Measurements from ENCODE around the gene ZMYM5. TPM values are rescaled to one million over a fixed set of nuclear protein-coding genes. Genes with fewer than 3 reads are reported as not detected.
"Not testable (repeated sequence)": the region's sequence is repeated elsewhere in the genome, so short reads cannot be mapped to it uniquely, and the experiment has no call there.

Gene ZMYM5
- total and polyA plus RNA-seq, 2 of the 4 experiments (the other 2 are of a cell fraction): 7.0 to 10.2 TPM

DNA sequence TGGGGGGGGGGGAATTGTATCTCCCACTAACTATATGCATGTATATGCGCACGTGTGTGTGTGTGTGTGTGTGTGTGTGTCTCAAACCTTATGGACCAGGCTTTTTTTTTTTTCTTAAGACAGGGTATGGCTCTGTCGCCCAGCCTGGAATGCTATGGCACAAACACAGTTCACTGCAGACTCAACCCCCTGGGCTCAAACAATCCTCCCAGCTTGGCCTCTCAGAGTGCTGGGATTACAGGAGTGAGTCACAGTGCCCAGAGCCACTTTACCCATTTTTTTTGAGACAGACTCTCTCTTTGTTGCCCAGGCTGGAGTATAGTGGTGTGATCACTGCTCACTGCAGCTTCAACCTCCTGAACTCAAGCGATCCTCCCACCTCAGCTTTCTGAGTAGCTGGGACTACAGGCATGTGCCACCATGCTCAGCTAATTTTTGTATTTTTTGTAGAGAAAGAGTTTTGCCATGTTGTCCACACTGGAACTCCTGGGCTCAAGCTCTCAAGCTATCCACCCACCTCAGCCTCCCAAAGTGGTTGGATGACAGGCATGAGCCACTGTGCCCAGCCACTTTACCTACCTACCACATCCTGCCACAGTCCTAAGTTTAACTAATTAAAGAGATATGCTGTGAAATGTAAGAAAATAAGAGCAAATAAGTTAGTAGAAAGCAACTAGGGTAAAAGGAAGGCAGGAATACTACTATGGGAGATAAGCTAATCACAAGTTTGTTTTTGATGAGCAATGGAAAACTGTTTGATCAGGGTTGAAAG is 2.4 kb downstream of the ZMYM5 start:
- Histone ChIP-seq H3K56ac (ENCODE audit: extremely low read depth, insufficient read depth, low read length) (0 out of 2 replicates have a peak overlapping the region, but pooled peaks have one; percentile 0), H2AK5ac (ENCODE audit: low read depth, low read length) (peak overlapping the region; percentile 88; the same call in 1 of the 2 replicates), H2BK5ac (ENCODE audit: low read depth, low read length, poor library complexity, severe bottlenecking) (peak overlapping the region; percentile 85), H3K9me3 (ENCODE audit: control insufficient read depth, insufficient read depth, low read length) (no peaks in the 10 kb centered on the region), H4K8ac (ENCODE audit: low read depth in 2 of 2, low read length in 2 of 2) (no peak overlapping the region), H3K4me1 (ENCODE audit: control insufficient read depth, insufficient read depth, low read length) (peaks cover 5% of the 10 kb centered on the region; the same call in 1 of the 2 replicates), H3K4me2 (ENCODE audit: low read depth, low read length) (peak overlapping the region; percentile 95), H2BK20ac (ENCODE audit: low read depth, low read length) (no peak overlapping the region; the same call in 1 of the 2 replicates), H4K91ac (ENCODE audit: insufficient read depth, low read depth, low read length) (no peak overlapping the region; the same call in 1 of the 2 replicates), H3K36me3 (ENCODE audit: control insufficient read depth, insufficient read depth, low read length) (peaks cover 8% of the 10 kb centered on the region; the same call in 1 of the 2 replicates), H2AK9ac (replicated peaks; ENCODE audit: low read depth, low read length, poor library complexity) (peak overlapping the region; percentile 37), H4K20me1 (ENCODE audit: insufficient read depth, low read length) (peaks cover 19% of the 10 kb centered on the region), H4K5ac (ENCODE audit: low read depth, low read length) (no peak overlapping the region), H2BK120ac (ENCODE audit: low read depth, low read length) (no peak overlapping the region), H3K79me1 (ENCODE audit: low read depth in 1 of 2, low read length in 2 of 2) (peaks cover 12 to 57% of the 10 kb centered on the region in 2 experiments), H2AFZ (replicated peaks; ENCODE audit: low read length, poor library complexity) (no peak overlapping the region), H3K27me3 (ENCODE audit: control insufficient read depth, insufficient read depth, low read length) (no peaks in the 10 kb centered on the region), H3K27ac (ENCODE audit: insufficient read depth, low read length) (peak overlapping the region; percentile 78; the same call in 1 of the 2 replicates), H3K23ac (ENCODE audit: low read depth, low read length) (peak overlapping the region; percentile 87), H2BK15ac (ENCODE audit: low read depth, low read length) (peak overlapping the region; percentile 29; the same call in 1 of the 3 replicates), H3K18ac (ENCODE audit: low read depth, low read length) (no peak overlapping the region), H3K4me3 (ENCODE audit: insufficient read depth, low read depth, low read length) (no peak overlapping the region), H3K14ac (replicated peaks; ENCODE audit: low read depth, low read length) (peak overlapping the region; percentile 80), H3K4ac (ENCODE audit: low read depth, low read length) (peak overlapping the region; percentile 85; the same call in 1 of the 2 replicates), H3K9me1 (ENCODE audit: insufficient read depth, low read length) (peaks cover 3% of the 10 kb centered on the region; the same call in 1 of the 2 replicates), H3K9ac (ENCODE audit: low read depth, low read length) (peak overlapping the region; percentile 58; the same call in 1 of the 2 replicates)
- in situ Hi-C loops (cut with MboI; ENCODE audit: low sequenced_read_pairs): no loop called here
- no CpG with 5 or more reads among the region's 4 CpGs for WGBS, 2 experiments (ENCODE audit: extremely low coverage in 2 of 2, insufficient read length in 1 of 2)
- peak; percentile 73 for DNase-seq
- intact Hi-C loops (cut with micrococcal nuclease): loop anchor here (1.0 to 5.0 kb wide), 2 partner anchors 79 to 98 kb away; partner anchors contain the start of gene PSPC1
- TF ChIP-seq MXI1 (IDR thresholded peaks at IDR 0.05; ENCODE audit: borderline replicate concordance, low read depth, low read length) (no peak), FOS (IDR thresholded peaks at IDR 0.05; ENCODE audit: low read depth, low read length) (0 out of 2 replicates have a peak, but pooled peaks have one; percentile 34), MAZ (IDR thresholded peaks at IDR 0.05; ENCODE audit: borderline replicate concordance, low read depth, low read length) (no peak)
- BruUV-seq (replicated peaks): TSS peak; percentile 53
- POLR2A ChIA-PET (ENCODE audit: unreplicated experiment): interaction anchor here (0.6 kb wide), 2 partner anchors 41 to 228 kb away, joined by 3 to 4 read pairs; no protein-coding TSS in a partner anchor
- dilution Hi-C loops (cut with HindIII; ENCODE audit: low sequenced_read_pairs, unreplicated experiment): no loop called here
- CTCF ChIA-PET: interaction anchor here (1.1 kb wide), 1 partner anchor 15 kb away, joined by 4 read pairs; no protein-coding TSS in a partner anchor
- ATAC-seq (ENCODE audit: low read depth): peak; percentile 8

GRCh38 chr13:19857637-19858036 is 5.8 kb downstream of the ZMYM5 start:
- H3K4me1 ChIP-seq (ENCODE audit: control insufficient read depth, insufficient read depth, low read length); BruUV-seq (replicated peaks); H3K18ac ChIP-seq (ENCODE audit: low read depth, low read length); CTCF ChIA-PET; H2BK120ac ChIP-seq (ENCODE audit: low read depth, low read length); H3K23ac ChIP-seq (ENCODE audit: low read depth, low read length); H3K4ac ChIP-seq (ENCODE audit: low read depth, low read length); in situ Hi-C loops (cut with MboI; ENCODE audit: low sequenced_read_pairs); H3K9me1 ChIP-seq (ENCODE audit: insufficient read depth, low read length); H3K27ac ChIP-seq (ENCODE audit: insufficient read depth, low read length); H2AFZ ChIP-seq (replicated peaks; ENCODE audit: low read length, poor library complexity); H3K4me3 ChIP-seq (ENCODE audit: insufficient read depth, low read depth, low read length); H3K56ac ChIP-seq (ENCODE audit: extremely low read depth, insufficient read depth, low read length); H3K9me3 ChIP-seq (ENCODE audit: control insufficient read depth, insufficient read depth, low read length); DNase-seq; H3K9ac ChIP-seq (ENCODE audit: low read depth, low read length); H2AK5ac ChIP-seq (ENCODE audit: low read depth, low read length); H3K4me2 ChIP-seq (ENCODE audit: low read depth, low read length); H3K27me3 ChIP-seq (ENCODE audit: control insufficient read depth, insufficient read depth, low read length); H4K91ac ChIP-seq (ENCODE audit: insufficient read depth, low read depth, low read length); H2BK20ac ChIP-seq (ENCODE audit: low read depth, low read length); H2BK5ac ChIP-seq (ENCODE audit: low read depth, low read length, poor library complexity, severe bottlenecking); dilution Hi-C loops (cut with HindIII; ENCODE audit: low sequenced_read_pairs, unreplicated experiment); H3K14ac ChIP-seq (replicated peaks; ENCODE audit: low read depth, low read length); H4K8ac ChIP-seq (ENCODE audit: low read depth in 2 of 2, low read length in 2 of 2); H2BK15ac ChIP-seq (ENCODE audit: low read depth, low read length); ATAC-seq (ENCODE audit: low read depth); H2AK9ac ChIP-seq (replicated peaks; ENCODE audit: low read depth, low read length, poor library complexity); intact Hi-C loops (cut with micrococcal nuclease); H4K5ac ChIP-seq (ENCODE audit: low read depth, low read length): not testable (repeated sequence)
- peaks cover 24 to 60% of the 10 kb centered on the region in 2 experiments for H3K79me1 ChIP-seq (ENCODE audit: low read depth in 1 of 2, low read length in 2 of 2)
- POLR2A ChIA-PET (ENCODE audit: unreplicated experiment): interaction anchor here (0.5 kb wide), 1 partner anchor 811 kb away, joined by 3 read pairs; no protein-coding TSS in a partner anchor
- no CpG with 5 or more reads among the region's 2 CpGs for WGBS, 2 experiments (ENCODE audit: extremely low coverage in 2 of 2, insufficient read length in 1 of 2)
- peaks cover 28% of the 10 kb centered on the region for H4K20me1 ChIP-seq (ENCODE audit: insufficient read depth, low read length)
- peaks cover 11% of the 10 kb centered on the region for H3K36me3 ChIP-seq (ENCODE audit: control insufficient read depth, insufficient read depth, low read length)

Data from IMR-90 (cell line).